ENCODE measurements around the gene ATP9B. TPM values are rescaled to one million over a fixed set of nuclear protein-coding genes. Genes with fewer than 3 reads are reported as not detected.

Gene ATP9B
- total and polyA plus RNA-seq, 12 donors: 6.7 to 19.7 (median 14.5) TPM

GRCh38 chr18:79377187-79377891 is 308.1 kb downstream of the ATP9B start:
- Histone ChIP-seq H3K9me3 (no peaks in the 10 kb centered on the region), H3K4me3 (no peak overlapping the region), H3K4me1 (peaks cover 0 to 9% (median 4%) of the 10 kb centered on the region in 9 donors), H3K27me3 (no peaks in the 10 kb centered on the region), H3K27ac (no peak overlapping the region), H3K36me3 (peaks cover 0 to 47% (median 8%) of the 10 kb centered on the region in 9 donors)
- 86 to 89% methylated on average over 19 of the region's 19 CpGs for WGBS, 2 donors
- no peak for DNase-seq
- no peak for TF ChIP-seq CTCF (IDR thresholded peaks at IDR 0.05)
- no peak for ATAC-seq
- intact Hi-C loops (cut with DNase I): loop anchor here in 1 of 10 donors (10.0 kb wide), 1 partner anchor 777 kb away; no protein-coding TSS in a partner anchor

- Histone ChIP-seq H3K36me3 (peaks cover 0 to 35% (median 8%) of the 10 kb centered on the region in 9 donors), H3K27me3 (no peaks in the 10 kb centered on the region), H3K4me3 (no peak overlapping the region), H3K27ac (no peak overlapping the region), H3K4me1 (peaks cover 0 to 9% (median 4%) of the 10 kb centered on the region in 9 donors), H3K9me3 (no peaks in the 10 kb centered on the region)
- DNase-seq: peak; percentile 79 to 83
- intact Hi-C loops (cut with DNase I): loop anchor here in 6 of 10 donors (1.0 to 10.0 kb wide), 6 partner anchors 150 to 776 kb away; no protein-coding TSS in a partner anchor
- WGBS, 2 donors: 43 to 45% methylated on average over 48 of the region's 48 CpGs
- peak in 8 of 9 donors; percentile 94 to 99 (median 97) for TF ChIP-seq CTCF (IDR thresholded peaks at IDR 0.05)
- ATAC-seq: peak; percentile 64 to 90 (median 82)
Observed at GRCh38 chr18:79378536-79379250, 309.5 kb downstream of the ATP9B start.

GRCh38 chr18:79379251-79379905 is 310.2 kb downstream of the ATP9B start:
- no peaks in the 10 kb centered on the region for H3K9me3 ChIP-seq
- no peak for DNase-seq
- ATAC-seq: peak in 1 of 8 donors; percentile 2
- no peak overlapping the region for H3K4me3 ChIP-seq
- no peak overlapping the region for H3K27ac ChIP-seq
- TF ChIP-seq CTCF (IDR thresholded peaks at IDR 0.05): no peak
- peaks cover 0 to 9% (median 4%) of the 10 kb centered on the region in 9 donors for H3K4me1 ChIP-seq
- 66 to 71% methylated on average over 22 of the region's 22 CpGs for WGBS, 2 donors
- intact Hi-C loops (cut with DNase I): loop anchor here in 6 of 10 donors (1.0 to 10.0 kb wide), 6 partner anchors 149 to 775 kb away; no protein-coding TSS in a partner anchor
- no peaks in the 10 kb centered on the region for H3K27me3 ChIP-seq
- H3K36me3 ChIP-seq: peaks cover 0 to 32% (median 8%) of the 10 kb centered on the region in 9 donors
